ENCODE results near the gene TPCN1. TPM values are rescaled to one million over a fixed set of nuclear protein-coding genes. Genes with fewer than 3 reads are reported as not detected.

Gene TPCN1
- total RNA-seq, 1 experiment from 2014 or later, result 29.7 TPM

DNA sequence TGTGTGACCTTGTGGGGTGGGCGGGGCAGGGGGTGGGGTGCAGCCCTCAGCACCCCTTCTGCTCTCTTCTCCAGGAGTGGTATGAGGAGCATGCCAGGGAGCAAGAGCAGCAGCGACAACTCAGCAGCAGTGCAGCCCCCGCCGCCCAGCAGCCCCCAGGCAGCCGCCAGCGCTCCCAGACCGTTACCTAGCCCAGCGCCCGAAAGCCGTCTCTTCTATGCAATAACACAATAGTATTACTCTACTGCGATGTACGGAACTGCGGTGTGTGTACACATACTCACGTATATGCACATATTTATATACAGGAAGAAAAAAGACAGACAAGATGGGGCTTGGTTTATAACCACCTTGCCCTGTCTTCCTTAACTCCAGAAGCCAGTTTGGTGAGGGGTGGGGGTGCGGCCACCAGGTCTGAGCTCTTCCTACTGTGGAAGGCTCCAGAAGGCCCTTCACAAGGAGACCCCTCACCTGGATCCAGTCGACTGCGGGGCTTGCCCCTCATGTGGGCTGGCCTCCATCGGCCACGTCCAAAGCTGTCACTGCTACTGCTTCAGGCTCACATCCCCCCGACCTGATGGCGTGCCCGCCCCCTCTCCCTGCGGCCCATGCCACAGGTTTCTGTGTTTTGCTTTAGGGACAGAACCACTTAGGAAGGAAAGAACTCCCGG lies 74.8 kb downstream of the TPCN1 start:
- no peak overlapping the region for H3K4me3 ChIP-seq (replicated peaks in 1 of 2; ENCODE audit: low read depth in 1 of 2, low read length in 2 of 2)
- H3K36me3 ChIP-seq (ENCODE audit: control insufficient read depth in 1 of 2, insufficient read depth in 2 of 2, low read length in 2 of 2), result no peaks in the 10 kb centered on the region
- ChIA-PET POLR2A (no interaction called here), CTCF (no interaction called here), RAD21 (ENCODE audit: low non-redundant PET in 1 of 2, low total read pairs in 2 of 2, uncharacterized antibody in 2 of 2, unreplicated experiment in 2 of 2) (no interaction called here)
- no peak overlapping the region for H2AFZ ChIP-seq (ENCODE audit: low read depth, low read length, poor library complexity, severe bottlenecking)
- no peaks in the 10 kb centered on the region for H3K9me2 ChIP-seq (ENCODE audit: insufficient read depth)
- no peak overlapping the region for H3K4me2 ChIP-seq (ENCODE audit: low read length)
- H3K27ac ChIP-seq (ENCODE audit: low read depth, low read length), result no peak overlapping the region
- no TSS peak for BruUV-seq (replicated peaks)
- H3K27me3 ChIP-seq (ENCODE audit: insufficient read depth, low read length), result no peaks in the 10 kb centered on the region
- no peaks in the 10 kb centered on the region for H3K79me2 ChIP-seq (ENCODE audit: insufficient read depth, low read length)
- intact Hi-C loops (cut with micrococcal nuclease), result loop anchor here (5.0 kb wide), 1 partner anchor 99 kb away; no protein-coding TSS in a partner anchor
- no peaks in the 10 kb centered on the region for H3K9me3 ChIP-seq (ENCODE audit: control insufficient read depth in 1 of 2, insufficient read depth in 1 of 2, low read depth in 1 of 2, low read length in 2 of 2)
- no peaks in the 10 kb centered on the region for H4K20me1 ChIP-seq (ENCODE audit: insufficient read depth)
- peaks cover 22 to 25% of the 10 kb centered on the region in 2 experiments for H3K4me1 ChIP-seq (ENCODE audit: control insufficient read depth in 1 of 2, insufficient read depth in 2 of 2, low read length in 2 of 2)
- DNase-seq (ENCODE audit: low read depth, low spot score) (no peak), ATAC-seq (no peak)
- TF ChIP-seq JUND (IDR thresholded peaks at IDR 0.05), result no peak
- H3K9ac ChIP-seq (ENCODE audit: low read length), result no peak overlapping the region

DNA sequence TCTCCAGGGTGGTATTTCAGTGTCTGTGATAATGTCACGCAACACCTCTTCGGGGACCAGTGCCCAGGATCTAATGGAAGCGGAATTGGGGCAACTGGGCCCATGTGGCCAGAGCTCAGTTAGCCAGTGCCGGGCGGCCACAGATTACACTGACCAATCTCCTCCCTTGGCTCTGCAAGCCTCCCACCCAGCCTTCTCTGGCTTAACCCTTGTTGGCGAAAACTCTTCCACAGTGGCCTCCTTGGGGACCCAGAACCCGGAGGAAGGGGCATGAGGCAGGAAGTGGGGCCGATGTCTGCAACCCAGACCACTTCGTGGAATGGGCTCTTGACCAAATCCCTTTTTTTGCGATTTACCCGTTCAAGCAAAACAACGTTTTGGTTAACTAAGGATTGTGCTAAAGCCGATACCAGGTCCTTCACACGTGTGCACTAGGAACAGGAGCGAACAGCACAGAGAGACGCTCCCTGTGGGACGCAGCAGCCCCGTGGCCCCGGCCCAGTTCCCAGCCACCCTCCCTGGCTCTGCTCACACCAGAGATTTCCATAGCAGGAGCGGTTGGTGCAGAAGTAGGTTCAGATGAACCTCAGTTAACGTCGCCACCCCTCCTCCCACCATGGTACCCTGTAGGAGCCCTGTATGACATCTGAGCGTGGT lies 75.4 kb downstream of the TPCN1 start:
- no peak for ATAC-seq
- no peak for DNase-seq (ENCODE audit: low read depth, low spot score)
- peaks cover 22 to 25% of the 10 kb centered on the region in 2 experiments for H3K4me1 ChIP-seq (ENCODE audit: control insufficient read depth in 1 of 2, insufficient read depth in 2 of 2, low read length in 2 of 2)
- H4K20me1 ChIP-seq (ENCODE audit: insufficient read depth), result no peaks in the 10 kb centered on the region
- H3K4me3 ChIP-seq (replicated peaks in 1 of 2; ENCODE audit: low read depth in 1 of 2, low read length in 2 of 2), result no peak overlapping the region
- H3K4me2 ChIP-seq (ENCODE audit: low read length), result no peak overlapping the region
- intact Hi-C loops (cut with micrococcal nuclease), result loop anchor here (5.0 kb wide), 1 partner anchor 99 kb away; no protein-coding TSS in a partner anchor
- no peak overlapping the region for H2AFZ ChIP-seq (ENCODE audit: low read depth, low read length, poor library complexity, severe bottlenecking)
- H3K27ac ChIP-seq (ENCODE audit: low read depth, low read length), result no peak overlapping the region
- H3K9ac ChIP-seq (ENCODE audit: low read length), result no peak overlapping the region
- BruUV-seq (replicated peaks), result no TSS peak
- no peaks in the 10 kb centered on the region for H3K9me2 ChIP-seq (ENCODE audit: insufficient read depth)
- ChIA-PET POLR2A (no interaction called here), RAD21 (ENCODE audit: low non-redundant PET in 1 of 2, low total read pairs in 2 of 2, uncharacterized antibody in 2 of 2, unreplicated experiment in 2 of 2) (no interaction called here), CTCF (no interaction called here)
- H3K79me2 ChIP-seq (ENCODE audit: insufficient read depth, low read length), result no peaks in the 10 kb centered on the region
- H3K9me3 ChIP-seq (ENCODE audit: control insufficient read depth in 1 of 2, insufficient read depth in 1 of 2, low read depth in 1 of 2, low read length in 2 of 2), result no peaks in the 10 kb centered on the region
- H3K36me3 ChIP-seq (ENCODE audit: control insufficient read depth in 1 of 2, insufficient read depth in 2 of 2, low read length in 2 of 2), result no peaks in the 10 kb centered on the region
- no peaks in the 10 kb centered on the region for H3K27me3 ChIP-seq (ENCODE audit: insufficient read depth, low read length)
- TF ChIP-seq, protein P1, sequence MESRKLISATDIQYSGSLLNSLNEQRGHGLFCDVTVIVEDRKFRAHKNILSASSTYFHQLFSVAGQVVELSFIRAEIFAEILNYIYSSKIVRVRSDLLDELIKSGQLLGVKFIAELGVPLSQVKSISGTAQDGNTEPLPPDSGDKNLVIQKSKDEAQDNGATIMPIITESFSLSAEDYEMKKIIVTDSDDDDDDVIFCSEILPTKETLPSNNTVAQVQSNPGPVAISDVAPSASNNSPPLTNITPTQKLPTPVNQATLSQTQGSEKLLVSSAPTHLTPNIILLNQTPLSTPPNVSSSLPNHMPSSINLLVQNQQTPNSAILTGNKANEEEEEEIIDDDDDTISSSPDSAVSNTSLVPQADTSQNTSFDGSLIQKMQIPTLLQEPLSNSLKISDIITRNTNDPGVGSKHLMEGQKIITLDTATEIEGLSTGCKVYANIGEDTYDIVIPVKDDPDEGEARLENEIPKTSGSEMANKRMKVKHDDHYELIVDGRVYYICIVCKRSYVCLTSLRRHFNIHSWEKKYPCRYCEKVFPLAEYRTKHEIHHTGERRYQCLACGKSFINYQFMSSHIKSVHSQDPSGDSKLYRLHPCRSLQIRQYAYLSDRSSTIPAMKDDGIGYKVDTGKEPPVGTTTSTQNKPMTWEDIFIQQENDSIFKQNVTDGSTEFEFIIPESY (IDR thresholded peaks at IDR 0.05; ENCODE audit: extremely low read depth, insufficient replicate concordance, low read length), result no peak
- no peak for TF ChIP-seq SIN3A (IDR thresholded peaks at IDR 0.05; ENCODE audit: low read depth)
- no peak for TF ChIP-seq JUND (IDR thresholded peaks at IDR 0.05)
- TF ChIP-seq POLR2AphosphoS5 (IDR thresholded peaks at IDR 0.05; ENCODE audit: low read depth, low read length), result no peak
- TF ChIP-seq ZNF274 (IDR thresholded peaks at IDR 0.05; ENCODE audit: low read depth, low read length), result no peak
- no peak for TF ChIP-seq EZH2 (IDR thresholded peaks at IDR 0.05)
- TF ChIP-seq SRF (IDR thresholded peaks at IDR 0.05; ENCODE audit: low read depth), result no peak
- no peak for TF ChIP-seq SP1 (IDR thresholded peaks at IDR 0.05; ENCODE audit: low read depth)
- TF ChIP-seq, protein P2, sequence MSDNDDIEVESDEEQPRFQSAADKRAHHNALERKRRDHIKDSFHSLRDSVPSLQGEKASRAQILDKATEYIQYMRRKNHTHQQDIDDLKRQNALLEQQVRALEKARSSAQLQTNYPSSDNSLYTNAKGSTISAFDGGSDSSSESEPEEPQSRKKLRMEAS (IDR thresholded peaks at IDR 0.05), result no peak
- no peak for TF ChIP-seq POLR2A (IDR thresholded peaks at IDR 0.05; ENCODE audit: borderline replicate concordance, extremely low read depth, insufficient read depth, insufficient read length)
- TF ChIP-seq, protein P3, sequence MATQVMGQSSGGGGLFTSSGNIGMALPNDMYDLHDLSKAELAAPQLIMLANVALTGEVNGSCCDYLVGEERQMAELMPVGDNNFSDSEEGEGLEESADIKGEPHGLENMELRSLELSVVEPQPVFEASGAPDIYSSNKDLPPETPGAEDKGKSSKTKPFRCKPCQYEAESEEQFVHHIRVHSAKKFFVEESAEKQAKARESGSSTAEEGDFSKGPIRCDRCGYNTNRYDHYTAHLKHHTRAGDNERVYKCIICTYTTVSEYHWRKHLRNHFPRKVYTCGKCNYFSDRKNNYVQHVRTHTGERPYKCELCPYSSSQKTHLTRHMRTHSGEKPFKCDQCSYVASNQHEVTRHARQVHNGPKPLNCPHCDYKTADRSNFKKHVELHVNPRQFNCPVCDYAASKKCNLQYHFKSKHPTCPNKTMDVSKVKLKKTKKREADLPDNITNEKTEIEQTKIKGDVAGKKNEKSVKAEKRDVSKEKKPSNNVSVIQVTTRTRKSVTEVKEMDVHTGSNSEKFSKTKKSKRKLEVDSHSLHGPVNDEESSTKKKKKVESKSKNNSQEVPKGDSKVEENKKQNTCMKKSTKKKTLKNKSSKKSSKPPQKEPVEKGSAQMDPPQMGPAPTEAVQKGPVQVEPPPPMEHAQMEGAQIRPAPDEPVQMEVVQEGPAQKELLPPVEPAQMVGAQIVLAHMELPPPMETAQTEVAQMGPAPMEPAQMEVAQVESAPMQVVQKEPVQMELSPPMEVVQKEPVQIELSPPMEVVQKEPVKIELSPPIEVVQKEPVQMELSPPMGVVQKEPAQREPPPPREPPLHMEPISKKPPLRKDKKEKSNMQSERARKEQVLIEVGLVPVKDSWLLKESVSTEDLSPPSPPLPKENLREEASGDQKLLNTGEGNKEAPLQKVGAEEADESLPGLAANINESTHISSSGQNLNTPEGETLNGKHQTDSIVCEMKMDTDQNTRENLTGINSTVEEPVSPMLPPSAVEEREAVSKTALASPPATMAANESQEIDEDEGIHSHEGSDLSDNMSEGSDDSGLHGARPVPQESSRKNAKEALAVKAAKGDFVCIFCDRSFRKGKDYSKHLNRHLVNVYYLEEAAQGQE (IDR thresholded peaks at IDR 0.05; ENCODE audit: low read depth), result no peak
- no peak for TF ChIP-seq ELF1 (IDR thresholded peaks at IDR 0.05; ENCODE audit: borderline replicate concordance, low read depth)
- no peak for TF ChIP-seq EZH2phosphoT487 (IDR thresholded peaks at IDR 0.05; ENCODE audit: borderline replicate concordance)
- no peak for TF ChIP-seq CEBPB (IDR thresholded peaks at IDR 0.05; ENCODE audit: low read depth)
- no peak for TF ChIP-seq FOSL1 (IDR thresholded peaks at IDR 0.05; ENCODE audit: low read depth)

Data from HCT116 (cell line).